CD4-positive, alpha-beta T cell treated with Interferon alpha-2 for 1 hour (primary cell): Measurements from ENCODE around the gene LRP1.
"Not testable (repeated sequence)": the region's sequence is repeated elsewhere in the genome, so short reads cannot be mapped to it uniquely, and the experiment has no call there.

Source experiments
- DNase-seq, 2 donors: peaks; one replicate each; pipeline ENCODE4 v3.0.0-alpha.2; 2020 to 2022

Gene LRP1

DNA sequence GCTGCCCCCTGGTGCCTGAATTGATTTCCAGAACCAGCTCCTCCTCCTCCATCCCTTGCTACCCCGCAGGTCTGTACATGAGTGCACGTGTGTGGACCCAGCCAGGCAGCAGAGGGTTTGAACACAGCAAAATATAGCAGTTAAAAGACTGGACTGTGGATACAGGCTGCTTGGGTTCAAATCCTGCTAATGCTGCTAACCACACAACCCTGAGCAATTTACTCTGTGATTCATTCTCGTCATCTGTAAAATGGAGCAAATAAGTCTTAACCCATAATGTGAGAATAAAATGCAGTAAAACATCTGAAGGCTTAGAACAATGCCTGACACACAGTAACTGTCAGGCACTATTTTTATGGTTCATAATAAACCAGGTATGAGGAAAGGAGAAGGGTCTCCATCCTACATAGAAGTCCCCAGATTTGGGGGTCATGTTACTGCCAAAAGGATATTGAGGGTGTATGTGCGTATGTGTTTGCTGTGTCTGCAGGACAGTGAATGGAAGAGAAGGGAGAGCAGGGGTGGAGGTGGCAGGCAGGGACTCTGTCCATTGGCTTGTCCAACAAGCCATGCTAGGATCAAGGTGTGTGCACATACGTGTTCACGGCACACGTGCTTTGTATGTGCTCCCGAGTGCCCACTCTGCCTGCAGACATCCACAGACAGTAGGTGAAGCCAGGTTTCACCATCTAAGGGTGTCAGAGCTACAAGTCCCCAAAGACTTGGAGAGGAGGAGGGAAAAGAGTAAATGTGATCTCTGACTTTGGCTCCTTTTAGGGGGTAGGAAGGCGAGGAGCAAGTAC is 15.6 kb upstream of the LRP1 start:
- no peak for DNase-seq

DNA sequence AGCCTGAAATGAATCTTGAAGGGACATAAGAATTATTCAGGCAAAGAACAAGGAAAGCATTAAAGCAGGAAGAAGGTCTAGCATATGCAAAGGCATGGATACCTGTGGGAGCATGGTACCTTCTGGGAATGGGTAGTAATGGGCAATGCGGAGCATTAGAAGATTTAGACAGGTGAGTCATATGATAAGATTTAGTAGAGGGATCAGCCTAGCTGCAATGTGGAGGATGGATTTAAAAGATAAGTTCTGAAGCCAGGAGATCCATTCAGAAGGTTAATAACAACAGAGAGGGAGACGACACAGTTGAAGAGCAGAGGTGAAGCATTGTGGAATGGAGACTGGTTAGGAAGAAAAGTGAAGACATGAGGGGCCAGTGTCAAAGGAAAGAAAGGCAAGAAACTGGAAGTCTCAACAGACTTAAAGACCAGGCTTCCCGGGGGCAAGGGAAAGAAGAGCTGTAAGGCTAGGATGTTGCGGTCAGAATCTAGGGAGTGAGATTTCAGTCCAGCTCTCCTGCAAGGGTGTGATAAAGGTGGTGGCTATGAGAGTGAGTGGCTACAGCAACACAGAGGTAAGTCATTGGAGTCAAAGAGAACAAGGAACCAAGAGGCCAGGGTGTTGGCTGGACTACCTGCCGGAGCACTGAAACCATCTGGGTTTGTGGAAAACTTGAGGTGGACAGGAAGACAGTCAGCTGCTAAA is 11.6 kb upstream of the LRP1 start:
- DNase-seq = no peak

DNA sequence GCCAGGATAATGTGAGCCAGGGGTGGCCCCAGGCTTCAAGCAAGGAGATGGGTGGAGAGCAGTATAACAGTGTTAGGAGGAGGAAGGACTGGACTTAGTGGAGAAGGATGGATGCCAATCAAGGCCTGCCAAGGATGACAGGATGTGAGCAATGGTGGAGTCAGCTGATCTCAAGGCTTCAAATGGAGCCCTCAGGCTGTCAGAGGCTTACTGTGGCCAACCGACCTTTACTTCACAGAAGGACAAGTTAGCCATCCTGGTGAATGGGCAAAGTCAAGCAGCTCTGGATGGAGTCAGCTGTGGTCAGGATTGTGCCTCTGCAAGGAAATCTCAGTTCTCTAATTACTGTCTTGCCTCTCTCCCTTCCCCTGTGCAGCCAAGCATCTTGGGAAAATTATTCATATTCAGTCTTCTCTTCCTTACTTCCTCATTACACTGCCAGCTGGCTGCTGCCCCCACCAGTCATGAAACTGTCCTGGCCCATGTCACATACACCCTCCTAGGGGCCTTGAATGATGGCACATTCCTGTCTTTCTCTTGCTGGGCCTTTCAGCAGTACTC is 9.5 kb upstream of the LRP1 start:
- peak in 1 of 2 donors; percentile 27 for DNase-seq

DNA sequence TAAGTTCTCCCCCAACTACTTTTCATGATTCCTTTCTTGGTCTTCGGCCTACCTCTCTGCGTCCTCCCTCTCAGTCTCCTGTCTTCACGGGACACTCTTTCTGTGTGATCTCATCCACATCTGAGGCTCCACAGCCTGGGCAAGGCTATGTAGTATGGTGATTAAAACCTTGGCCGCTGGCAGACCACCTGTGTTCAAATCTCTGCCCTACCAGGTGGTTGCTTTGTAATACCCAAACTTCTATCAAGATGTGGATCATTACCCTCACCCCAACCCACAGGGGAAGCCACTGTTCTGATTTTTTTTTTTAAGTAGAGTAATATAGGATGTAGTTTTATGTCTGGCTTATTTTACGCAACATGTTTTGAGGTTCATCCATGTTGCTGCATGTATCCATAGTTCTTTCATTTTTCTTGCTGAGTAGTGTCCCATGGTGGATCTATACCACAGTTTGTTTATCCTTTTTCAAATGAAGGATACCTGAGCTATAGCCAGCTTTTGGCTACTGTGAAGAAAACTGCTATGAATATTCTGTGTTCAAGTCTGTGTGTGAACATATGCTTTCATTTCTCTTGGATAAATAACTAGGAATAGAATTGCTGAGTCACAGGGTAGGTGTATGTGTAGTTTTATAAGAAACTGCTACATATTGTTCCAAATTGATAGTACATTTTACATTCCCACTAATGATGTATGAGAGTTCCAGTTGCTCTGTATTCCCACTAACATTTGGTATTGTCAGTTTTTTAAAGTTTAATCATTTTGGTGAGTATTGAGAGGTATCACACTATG is 8.8 kb upstream of the LRP1 start:
- no peak for DNase-seq

DNA sequence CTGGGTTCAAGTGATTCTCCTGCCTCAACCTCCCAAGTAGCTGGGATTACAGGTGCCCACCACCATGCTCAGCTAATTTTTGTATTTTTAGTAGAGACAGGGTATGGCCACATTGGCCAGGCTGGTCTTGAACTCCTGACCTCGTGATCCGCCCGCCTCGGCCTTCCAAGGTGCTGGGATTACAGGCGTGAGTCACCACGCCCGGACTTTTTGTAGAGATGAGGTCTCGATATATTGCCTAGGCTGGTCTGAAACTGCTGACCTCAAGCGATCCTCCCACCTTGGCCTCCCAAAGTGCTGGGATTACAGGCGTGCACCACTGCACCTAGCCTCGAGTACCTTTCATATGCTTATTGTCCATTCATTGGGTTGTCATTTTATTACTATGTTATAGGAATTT is 7.6 kb upstream of the LRP1 start:
- DNase-seq = not testable (repeated sequence)

DNA sequence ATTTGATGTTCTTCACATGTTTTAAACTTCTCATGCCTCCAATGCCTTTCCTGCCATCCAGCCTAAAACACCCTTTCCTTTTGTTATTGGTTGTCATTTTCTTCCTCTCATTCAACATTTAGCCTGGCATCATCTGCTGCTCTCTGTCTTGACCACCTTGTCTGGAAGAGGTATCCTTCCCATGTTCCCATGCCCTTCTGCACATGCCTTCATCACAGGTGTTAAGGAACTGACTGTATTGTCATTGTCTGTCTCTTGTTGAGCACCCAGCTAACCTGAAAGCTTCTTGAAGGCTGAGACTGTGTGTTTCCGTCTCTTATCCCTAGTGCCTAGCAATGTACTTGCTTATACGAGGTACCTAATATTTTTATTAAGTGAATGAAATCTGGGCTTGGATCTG is 4.5 kb upstream of the LRP1 start:
- DNase-seq = no peak

DNA sequence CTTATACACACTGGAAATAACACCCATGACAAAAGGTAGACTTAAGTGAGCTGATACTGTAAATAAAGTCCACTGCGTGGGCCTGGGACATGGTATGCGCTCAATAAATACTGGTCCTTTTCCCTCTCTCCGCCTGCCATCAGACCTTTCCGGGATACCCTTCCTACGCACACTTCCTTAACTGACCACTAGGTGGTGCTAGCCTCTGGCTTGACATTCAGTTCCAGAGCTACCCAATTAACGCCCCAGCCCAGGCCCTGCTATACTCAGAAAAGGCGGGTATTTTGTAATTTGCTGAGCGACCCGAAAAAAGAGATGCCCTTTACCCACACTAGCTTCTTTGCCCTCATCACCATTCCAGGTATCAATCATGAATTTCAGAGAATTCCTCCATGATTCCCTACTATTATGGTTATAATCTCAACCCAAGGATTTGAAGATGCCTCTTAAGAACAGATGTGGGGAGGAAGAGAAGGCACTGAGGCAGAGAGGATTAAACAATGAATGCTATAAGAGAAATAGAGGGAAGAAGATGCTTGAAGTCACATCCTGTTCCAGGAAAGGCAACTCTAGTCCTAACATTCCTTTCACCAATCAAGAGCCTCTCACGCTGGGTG is 3.9 kb upstream of the LRP1 start:
- DNase-seq = peak; percentile 75 to 85

DNA sequence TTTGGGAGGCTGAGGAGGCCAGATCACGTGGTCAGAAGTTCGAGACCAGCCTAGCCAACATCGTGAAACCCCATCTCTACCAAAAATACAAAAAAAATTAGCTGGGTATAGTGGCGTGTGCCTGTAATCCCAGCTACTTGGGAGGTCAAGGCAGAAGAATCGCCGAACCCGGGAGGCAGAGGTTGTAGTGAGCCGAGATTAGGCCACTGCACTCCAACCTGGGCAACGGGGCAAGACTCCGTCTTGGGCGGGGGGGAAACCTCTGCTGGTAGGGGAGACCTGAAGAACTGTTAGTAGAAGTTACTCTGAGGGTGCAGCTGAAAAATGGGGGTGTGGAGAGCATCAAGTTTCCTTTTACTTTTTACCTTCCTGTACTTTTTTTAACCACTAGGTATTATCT is 2.2 kb upstream of the LRP1 start:
- no peak for DNase-seq

DNA sequence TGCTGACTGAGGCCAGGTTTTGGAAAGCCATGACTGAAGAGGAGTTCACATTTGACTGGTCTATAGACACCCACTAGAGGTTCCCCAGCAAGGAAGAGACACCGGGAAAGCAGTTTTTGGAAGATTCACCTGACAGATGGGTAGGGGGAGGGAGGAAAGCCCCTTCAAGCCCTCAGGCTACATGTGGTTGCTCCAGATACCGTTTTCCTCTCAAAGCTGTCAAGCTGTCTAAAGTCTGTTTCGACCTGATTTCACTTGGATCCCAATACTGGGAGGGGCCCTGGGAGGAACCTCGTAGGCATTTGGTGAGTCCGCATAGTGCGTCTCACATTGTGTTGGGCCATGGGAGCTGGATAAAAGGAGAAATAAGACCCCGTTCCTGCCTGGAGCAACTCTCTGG is 1.7 kb upstream of the LRP1 start:
- no peak for DNase-seq

DNA sequence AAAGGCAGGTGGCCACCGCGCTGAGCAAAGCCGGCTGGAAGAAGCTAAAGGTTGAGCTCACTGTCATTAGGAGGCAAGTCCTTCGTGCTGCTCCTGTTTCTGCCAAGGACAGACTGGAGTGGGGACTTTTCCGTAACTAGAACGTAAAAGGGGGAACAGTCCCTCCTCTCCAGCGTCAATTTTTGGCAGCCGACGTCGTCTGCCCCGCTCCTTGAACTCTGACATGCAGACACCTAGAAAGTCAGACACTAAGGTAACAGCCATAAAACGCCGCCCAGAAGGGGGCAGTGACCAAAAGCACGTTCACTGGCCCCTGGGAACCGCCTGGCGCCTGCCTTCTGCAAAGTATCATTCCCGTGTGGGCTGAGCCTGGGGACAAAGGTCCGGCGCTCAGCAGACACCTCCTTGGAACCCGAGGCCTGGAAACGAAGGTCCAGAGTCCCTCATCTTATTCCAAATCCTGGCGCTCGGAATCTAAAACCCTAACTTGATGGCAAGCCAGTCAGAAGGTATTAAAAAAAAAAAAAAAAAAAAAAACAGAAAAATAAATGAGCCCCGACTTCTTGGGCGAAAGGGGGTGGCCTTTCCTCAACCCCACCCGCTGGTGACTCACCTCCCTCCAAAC is 1.1 kb upstream of the LRP1 start:
- peak; percentile 45 to 59 for DNase-seq

DNA sequence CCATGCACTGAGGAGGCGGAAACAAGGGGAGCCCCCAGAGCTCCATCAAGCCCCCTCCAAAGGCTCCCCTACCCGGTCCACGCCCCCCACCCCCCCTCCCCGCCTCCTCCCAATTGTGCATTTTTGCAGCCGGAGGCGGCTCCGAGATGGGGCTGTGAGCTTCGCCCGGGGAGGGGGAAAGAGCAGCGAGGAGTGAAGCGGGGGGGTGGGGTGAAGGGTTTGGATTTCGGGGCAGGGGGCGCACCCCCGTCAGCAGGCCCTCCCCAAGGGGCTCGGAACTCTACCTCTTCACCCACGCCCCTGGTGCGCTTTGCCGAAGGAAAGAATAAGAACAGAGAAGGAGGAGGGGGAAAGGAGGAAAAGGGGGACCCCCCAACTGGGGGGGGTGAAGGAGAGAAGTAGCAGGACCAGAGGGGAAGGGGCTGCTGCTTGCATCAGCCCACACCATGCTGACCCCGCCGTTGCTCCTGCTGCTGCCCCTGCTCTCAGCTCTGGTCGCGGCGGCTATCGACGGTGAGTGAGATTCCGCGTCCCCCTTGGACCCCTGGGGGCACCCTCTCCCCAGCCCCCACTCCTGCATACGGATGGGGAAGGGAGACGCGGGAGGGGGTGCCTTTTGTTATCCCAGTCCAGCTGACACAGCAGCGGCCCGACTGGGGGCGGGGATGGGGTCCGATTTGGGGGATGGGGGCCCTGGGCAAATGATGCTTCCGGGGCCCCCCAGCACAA is 400 bp downstream of the LRP1 start:
- no peak for DNase-seq

DNA sequence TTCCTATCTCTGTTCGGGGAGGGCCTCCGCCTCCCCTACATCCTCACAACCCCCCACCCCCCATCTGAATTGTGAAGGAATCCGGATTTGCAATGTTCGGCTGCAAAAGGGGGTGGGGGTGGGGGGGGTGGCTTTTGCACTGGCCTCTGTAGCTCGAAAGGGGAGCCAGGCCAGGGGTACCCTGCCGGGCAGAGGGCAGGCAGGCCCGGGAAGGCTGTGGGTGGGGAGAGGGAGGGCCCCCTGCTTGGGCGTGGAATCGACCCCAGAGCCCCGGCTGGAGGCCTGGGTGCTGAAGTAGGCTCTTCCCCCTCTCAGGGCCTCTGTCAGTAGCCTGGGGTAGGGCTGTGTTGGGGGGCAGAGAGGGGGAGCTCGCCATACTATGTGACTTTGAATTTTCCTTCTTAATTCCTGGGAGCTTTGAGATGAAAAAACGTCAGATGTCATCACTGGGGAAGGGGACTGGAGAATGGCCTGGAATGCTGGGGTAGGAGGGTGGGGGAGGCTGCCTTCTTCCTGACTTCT is 1.1 kb downstream of the LRP1 start:
- no peak for DNase-seq

DNA sequence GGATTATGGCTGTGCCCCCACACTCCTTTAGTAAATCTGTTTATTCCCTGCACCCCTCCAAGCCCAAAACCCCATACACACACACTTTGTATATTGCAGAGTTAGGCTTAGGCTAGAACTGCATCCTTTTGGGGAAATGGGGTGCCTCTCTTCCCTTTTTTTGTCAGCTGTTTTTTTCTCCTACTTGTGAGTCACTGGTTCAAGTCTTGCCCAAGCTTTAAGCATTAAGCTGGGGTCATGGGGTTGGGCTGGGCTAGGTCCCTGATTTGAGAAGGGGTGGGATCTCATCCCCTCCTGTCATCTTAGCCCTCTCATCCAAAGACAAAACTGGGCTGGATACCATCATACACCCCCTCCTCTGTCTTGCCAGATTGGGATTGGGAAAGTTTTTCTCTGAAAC is 1.6 kb downstream of the LRP1 start:
- no peak for DNase-seq

DNA sequence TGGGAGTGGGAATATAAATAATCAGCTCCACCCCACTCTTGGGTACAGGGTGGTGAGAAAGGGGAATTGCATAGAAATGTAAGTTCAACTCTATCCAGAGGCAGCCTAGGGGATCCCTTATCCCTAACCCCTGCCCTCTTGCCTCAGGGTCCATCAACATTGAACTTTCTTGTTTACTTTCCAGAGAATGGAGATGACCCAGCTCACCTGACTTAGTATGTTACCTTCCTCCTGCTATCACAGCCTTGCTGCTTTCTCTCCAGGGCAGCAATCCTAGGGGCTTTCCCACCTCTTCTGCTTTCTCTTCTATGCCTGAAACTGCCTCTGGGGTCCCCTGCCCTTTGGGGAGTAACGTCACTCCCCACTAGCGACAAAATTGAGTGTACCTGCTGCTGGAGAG is 2.7 kb downstream of the LRP1 start:
- no peak for DNase-seq

DNA sequence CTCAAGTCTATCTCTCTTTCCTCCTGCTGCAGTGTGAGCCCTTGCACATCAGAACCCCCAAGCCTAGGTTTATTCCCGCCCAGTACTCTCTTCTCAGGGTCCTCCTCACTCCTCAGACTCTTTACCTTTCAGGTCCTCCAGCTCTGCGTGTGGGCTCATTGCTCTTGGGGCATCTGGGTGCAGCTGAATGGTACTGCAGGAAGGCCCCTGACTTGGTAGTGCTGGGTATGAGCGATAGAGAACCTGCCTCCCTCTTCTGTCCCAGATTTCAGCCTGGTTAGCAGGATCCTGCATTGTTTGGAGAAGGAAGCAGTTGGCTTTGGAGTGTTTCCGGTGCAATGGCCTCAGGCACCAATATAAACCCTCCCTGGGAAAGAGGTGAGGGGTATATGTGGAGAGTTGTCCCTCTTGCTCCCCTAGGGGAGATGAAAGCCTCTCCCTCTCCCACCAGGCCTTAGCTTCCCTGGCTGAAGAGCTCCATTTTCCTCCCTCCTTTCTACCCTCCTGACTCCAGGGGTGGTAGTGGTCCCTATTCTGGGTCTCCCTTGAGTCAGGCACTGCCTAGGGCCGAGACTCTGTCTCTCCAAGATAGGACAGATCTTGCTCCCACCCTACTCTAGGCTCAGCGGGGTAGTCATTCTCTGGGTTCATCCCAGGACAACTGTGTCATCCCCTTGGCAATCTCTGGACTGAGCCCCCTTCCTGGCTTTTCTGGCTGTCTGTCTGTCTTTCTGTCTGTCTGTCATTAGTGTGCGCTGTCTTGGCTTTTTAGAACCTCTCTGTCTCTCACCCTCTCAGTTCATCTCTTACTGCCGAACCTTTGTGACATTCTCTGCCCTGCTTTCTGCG is 3.8 kb downstream of the LRP1 start:
- no peak for DNase-seq

DNA sequence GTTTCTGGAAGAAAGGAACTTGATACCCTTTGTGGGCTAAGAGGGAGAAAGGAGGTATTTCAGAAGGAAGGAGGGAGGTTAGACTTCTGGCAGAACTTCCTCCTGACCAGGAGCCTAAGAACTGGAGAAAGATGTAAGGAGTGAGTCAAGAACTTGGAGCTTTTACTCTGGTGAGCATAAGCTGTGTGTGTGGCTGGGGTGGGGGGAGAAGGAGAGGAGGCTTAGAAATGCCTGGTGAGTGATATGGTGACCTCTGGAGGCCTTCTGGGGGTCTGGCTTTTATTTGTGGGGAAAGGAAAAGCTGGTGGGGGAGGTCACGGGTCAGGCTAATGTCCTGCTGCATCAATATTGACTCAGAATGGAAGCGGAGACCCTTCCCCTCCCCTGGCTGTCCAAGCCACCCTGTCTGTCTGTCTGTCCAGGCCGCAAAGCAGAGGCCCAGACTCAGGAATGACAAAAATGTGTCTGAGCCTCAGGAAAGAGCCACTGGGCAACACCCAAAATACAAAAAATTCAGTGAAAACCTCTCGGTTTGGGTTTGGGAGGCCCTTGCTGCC is 4.8 kb downstream of the LRP1 start:
- DNase-seq = no peak

DNA sequence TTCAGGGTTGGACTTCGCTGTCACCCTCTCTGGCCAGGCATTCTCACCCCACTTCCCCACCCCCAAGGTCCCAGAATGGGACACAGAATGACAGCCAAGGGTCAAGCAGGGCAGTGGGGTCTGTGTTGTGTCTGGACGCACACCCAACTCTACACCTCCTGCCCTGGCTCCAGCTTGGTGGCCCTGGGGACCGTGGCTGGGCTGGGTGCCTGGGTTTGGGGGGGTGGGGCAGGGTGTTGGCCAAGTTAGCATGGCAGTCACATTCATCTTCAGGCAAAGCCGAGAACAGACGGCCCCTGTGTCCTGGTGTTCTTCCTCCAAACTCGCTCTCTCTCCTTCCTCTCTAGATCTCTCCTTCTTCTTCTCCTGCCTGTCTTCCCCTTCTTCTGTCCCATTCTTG is 5.6 kb downstream of the LRP1 start:
- DNase-seq = no peak

DNA sequence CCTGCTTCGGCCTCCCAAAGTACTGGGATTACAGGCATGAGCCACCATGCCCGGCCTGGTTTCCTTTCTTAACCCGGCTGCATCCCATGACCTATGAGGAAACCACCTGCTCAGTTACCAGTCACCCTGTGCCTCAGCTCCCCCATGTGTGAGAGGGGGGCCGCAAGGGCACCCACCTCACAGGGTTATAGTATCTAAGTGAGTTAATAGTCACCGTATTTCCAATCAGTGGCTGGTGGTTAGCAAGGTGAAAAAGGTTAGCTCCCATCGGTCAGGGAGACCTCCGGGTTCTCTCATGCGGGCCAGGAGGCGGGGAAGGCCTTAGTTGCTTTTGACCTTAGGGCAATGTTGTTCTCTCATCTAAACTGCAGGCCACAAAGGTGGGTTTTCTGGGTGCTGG is 6.7 kb downstream of the LRP1 start:
- DNase-seq = no peak

DNA sequence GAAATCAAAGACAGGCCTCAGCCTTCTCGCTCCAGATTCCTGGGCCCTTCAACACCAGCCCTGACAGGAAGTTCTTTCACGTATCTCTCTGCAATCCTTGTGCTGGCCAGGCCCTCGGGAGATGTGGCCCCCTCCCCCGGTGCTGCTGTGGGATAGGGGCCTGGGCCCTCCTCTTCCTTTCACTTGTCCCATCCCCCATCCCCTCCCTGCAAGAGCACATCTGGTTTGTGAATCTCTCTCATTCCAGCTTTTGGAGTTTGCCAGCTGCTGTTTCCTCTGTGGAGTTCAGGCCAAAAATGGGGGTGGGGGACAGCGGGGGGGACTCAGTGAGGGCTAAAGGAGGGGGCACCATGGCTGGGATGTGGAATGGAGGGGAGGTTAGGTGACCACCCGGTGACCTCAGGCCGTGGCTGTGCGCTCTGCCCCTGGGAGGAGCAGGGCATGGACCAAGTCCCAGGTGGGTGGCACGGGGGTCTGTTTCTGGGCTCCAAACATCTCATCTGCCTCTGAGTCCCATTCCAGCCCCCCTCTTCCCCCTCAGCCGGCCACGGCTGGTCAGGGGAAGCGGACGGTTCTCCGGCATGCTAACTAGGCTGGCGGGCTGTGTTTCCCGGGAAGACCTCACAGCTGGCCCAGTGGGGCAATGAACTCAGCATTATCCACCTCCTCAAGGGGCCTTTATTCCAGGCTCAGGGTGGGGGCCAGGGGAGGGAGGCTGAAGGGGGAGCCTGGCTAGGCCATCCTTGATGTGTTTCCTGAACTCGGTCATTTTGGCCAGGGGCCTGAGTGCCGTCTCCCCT is 7.4 kb downstream of the LRP1 start:
- DNase-seq = no peak
